Measurements from ENCODE around the gene WDR35. TPM values are rescaled to one million over a fixed set of nuclear protein-coding genes. Genes with fewer than 3 reads are reported as not detected.

Gene WDR35
- total and polyA plus RNA-seq, 10 of the 15 experiments (the other 5 are each of a cell fraction or from before 2014, with no cell fraction given): 3.0 to 9.3 (median 6.3) TPM

GRCh38 chr2:20015482-20016083 is 25.7 kb upstream of the WDR35 start:
- RAD21 ChIA-PET (ENCODE audit: unreplicated experiment): interaction anchor here (0.7 to 2.4 kb wide), 28 partner anchors 13 to 636 kb away, joined by 3 to 22 read pairs (median 4); partner anchors contain the start of genes LAPTM4A and SDC1
- no peak overlapping the region for H3K4me3 ChIP-seq
- H2AFZ ChIP-seq (ENCODE audit: control insufficient read depth, low read depth, low read length): no peak overlapping the region
- peak; percentile 7 for DNase-seq (ENCODE audit: low read depth, low spot score)
- TF ChIP-seq CEBPZ (IDR thresholded peaks at IDR 0.05; ENCODE audit: low read depth, low read length) (0 out of 2 replicates have a peak, but pooled peaks have one; percentile 7), SMC3 (IDR thresholded peaks at IDR 0.05; ENCODE audit: borderline replicate concordance, low read length) (peak; percentile 67), RAD21 (IDR thresholded peaks at IDR 0.05; ENCODE audit: insufficient read depth, low read depth, low read length) (peak; percentile 64), CTCF (IDR thresholded peaks at IDR 0.05 in 2 of 3, conservative IDR thresholded peaks at IDR 0.05 in 1 of 3; ENCODE audit: control insufficient read depth in 2 of 3, extremely low read depth in 1 of 3, insufficient read depth in 1 of 3, low read depth in 3 of 3, low read length in 3 of 3) (peak; percentile 49 to 52 (median 51); a peak in 5 of 6 replicates), FOXM1 (IDR thresholded peaks at IDR 0.05; ENCODE audit: low read depth, low read length) (0 out of 2 replicates have a peak, but pooled peaks have one; percentile 19), SUPT20H (IDR thresholded peaks at IDR 0.05; ENCODE audit: borderline replicate concordance, control insufficient read depth, low read depth, low read length) (no peak)
- WGBS (ENCODE audit: insufficient coverage, insufficient replicate concordance, low lambda C conversion rate, missing lambda C conversion rate): 2% methylated on average over 2 of the region's 2 CpGs
- no peaks in the 10 kb centered on the region; the same call in 2 of the 3 replicates for H3K9me3 ChIP-seq (replicated peaks; ENCODE audit: control insufficient read depth, insufficient read depth, low read length)
- no peaks in the 10 kb centered on the region for H3K4me1 ChIP-seq (ENCODE audit: control insufficient read depth, insufficient read depth, low read length)
- CTCF ChIA-PET: interaction anchor here (0.6 to 4.6 kb wide), 47 partner anchors 8 to 327 kb away, joined by 3 to 57 read pairs (median 5); partner anchors contain the start of genes LAPTM4A, SDC1 and WDR35
- peak; percentile 79 for ATAC-seq
- H3K36me3 ChIP-seq (ENCODE audit: control insufficient read depth in 2 of 2, insufficient read depth in 2 of 2, low read length in 1 of 2): no peaks in the 10 kb centered on the region
- H3K27ac ChIP-seq (ENCODE audit: control insufficient read depth, insufficient read depth): no peak overlapping the region
- H3K27me3 ChIP-seq (replicated peaks in 1 of 2; ENCODE audit: control insufficient read depth in 2 of 2, insufficient read depth in 2 of 2, low read length in 1 of 2): peaks cover 5 to 16% of the 10 kb centered on the region in 2 experiments
- no peaks in the 10 kb centered on the region for H3K79me2 ChIP-seq (ENCODE audit: control insufficient read depth, insufficient read depth, low read length)
- in situ Hi-C loops (cut with MboI) (loop anchor here (10.0 kb wide), 1 partner anchor 79 kb away; no protein-coding TSS in a partner anchor), intact Hi-C loops (cut with micrococcal nuclease; ENCODE audit: unreplicated experiment) (loop anchor here (1.0 kb wide), 2 partner anchors 59 to 83 kb away; no protein-coding TSS in a partner anchor)
- H3K4me2 ChIP-seq (ENCODE audit: control insufficient read depth, insufficient read depth): no peak overlapping the region
- SMC1A ChIA-PET (ENCODE audit: uncharacterized antibody, unreplicated experiment): interaction anchor here (0.8 to 3.7 kb wide), 37 partner anchors 8 to 387 kb away, joined by 3 to 31 read pairs (median 5); partner anchors contain the start of genes LAPTM4A and SDC1
- H4K20me1 ChIP-seq (ENCODE audit: control insufficient read depth, insufficient read depth): no peaks in the 10 kb centered on the region
- peak; percentile 13 for FAIRE-seq
- POLR2A ChIA-PET: interaction anchor here (0.6 to 1.0 kb wide), 2 partner anchors 60 to 81 kb away, joined by 3 read pairs; no protein-coding TSS in a partner anchor
- no TSS peak for BruUV-seq (replicated peaks)
- H3K9ac ChIP-seq (ENCODE audit: control insufficient read depth, insufficient read depth, low read length): no peak overlapping the region

Data from GM12878 (cell line).